Activated T-cell treated with anti-CD3 and anti-CD28 coated beads, Interleukin-2, amount 50 U/mL, for 1 hour (primary cell): ENCODE measurements around the gene BCL2.

ENCODE experiments used
- DNase-seq: peaks from one replicate; pipeline ENCODE4 v3.0.0-alpha.2; 2020

BCL2 gene

DNA sequence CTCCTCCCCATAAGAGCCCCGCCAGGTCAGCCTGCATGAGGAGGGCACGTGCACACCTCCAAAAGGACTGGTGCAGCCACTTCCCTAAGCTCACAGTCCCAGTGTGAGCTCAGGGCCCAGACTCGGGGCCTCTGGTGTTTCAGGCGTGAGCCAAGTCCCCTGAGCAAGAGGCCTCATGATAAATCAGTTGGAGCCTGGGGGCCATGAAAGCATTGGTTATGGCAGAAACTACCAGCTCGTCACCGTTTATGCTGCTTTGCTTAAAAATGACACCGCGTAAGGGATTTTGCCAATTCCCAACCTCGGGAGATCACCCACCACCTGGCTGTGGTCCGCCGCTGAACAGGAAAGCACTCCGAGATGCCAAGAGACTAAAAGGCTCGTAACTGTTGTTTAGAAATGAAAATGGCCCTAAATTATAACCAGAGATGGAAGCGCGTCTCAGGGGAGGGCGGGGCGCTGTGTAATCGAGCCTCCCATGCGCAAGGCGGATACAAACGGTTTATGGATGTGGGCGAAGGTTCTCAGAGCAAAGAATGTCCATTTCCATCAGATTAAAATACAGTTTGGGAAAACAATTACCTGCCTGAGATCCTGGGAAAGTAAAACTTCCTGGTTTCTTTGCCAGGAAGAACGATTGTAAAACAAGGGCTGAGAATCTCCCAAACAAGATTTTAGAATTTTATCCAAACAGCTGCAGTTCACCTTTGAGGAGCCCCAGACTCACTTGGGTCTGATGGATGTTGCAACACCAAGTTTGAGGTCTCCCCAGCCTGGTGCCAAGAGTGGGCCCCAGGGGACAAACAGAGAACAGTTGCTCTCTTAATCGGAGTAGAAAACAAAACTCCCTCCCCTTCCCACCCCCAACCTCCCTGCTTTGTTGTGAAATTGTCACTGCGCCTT, 141.4 kb downstream of the BCL2 start:
- DNase-seq, result no peak

DNA sequence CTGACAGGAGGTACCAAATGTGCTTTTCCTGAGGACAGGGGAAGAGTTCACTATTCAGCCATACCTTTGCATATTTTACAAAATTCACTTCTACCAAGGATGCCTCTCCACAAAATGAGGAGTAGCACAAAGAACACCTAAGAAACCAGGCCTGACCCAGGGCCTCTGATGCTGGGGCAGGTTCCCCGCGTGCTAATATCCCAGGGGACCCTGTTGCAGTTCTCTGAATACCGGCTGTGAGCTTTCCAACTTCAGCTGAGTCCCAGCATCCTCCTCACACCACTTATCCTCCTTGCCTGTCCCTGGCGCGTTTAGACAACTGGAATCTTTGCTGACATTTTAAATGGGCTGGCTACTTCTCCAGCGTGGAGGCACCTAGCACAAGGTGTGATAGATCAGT, 142.3 kb downstream of the BCL2 start:
- DNase-seq, result no peak

- no peak for DNase-seq
Observed at GRCh38 chr18:63175264-63175663, 144.3 kb downstream of the BCL2 start.

- no peak for DNase-seq
Observed at GRCh38 chr18:63173983-63174382, 145.6 kb downstream of the BCL2 start.

- no peak for DNase-seq
Observed at GRCh38 chr18:63169853-63170252, 149.7 kb downstream of the BCL2 start.

GRCh38 chr18:63168287-63168686, 151.3 kb downstream of the BCL2 start:
- no peak for DNase-seq

- no peak for DNase-seq
Observed at GRCh38 chr18:63166142-63166541, 153.4 kb downstream of the BCL2 start.

- DNase-seq, result no peak
Observed at GRCh38 chr18:63164396-63164795, 155.2 kb downstream of the BCL2 start.

GRCh38 chr18:63162271-63163014, 157.1 kb downstream of the BCL2 start:
- peak; percentile 37 for DNase-seq

DNA sequence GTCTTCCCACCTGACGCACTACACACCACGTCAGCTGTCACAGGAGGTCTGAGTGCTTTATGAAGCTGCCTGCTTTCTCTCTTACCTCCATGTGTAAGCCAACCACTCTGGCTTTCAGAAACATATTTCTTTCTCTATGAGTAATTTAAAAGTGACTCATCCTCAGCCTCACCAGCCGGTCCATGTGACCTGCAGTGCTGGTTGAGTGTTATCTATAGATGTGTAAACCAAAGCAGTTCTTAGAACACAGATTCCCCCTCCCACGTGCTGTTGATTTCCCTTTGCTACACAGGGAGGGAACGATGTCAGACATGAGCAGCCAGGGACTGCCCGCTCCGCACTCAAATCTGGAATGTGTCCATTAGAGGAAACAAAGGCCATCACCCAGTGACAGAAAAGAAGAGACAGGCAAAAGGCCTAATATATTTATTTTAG, 157.8 kb downstream of the BCL2 start:
- DNase-seq, result peak; percentile 75

DNA sequence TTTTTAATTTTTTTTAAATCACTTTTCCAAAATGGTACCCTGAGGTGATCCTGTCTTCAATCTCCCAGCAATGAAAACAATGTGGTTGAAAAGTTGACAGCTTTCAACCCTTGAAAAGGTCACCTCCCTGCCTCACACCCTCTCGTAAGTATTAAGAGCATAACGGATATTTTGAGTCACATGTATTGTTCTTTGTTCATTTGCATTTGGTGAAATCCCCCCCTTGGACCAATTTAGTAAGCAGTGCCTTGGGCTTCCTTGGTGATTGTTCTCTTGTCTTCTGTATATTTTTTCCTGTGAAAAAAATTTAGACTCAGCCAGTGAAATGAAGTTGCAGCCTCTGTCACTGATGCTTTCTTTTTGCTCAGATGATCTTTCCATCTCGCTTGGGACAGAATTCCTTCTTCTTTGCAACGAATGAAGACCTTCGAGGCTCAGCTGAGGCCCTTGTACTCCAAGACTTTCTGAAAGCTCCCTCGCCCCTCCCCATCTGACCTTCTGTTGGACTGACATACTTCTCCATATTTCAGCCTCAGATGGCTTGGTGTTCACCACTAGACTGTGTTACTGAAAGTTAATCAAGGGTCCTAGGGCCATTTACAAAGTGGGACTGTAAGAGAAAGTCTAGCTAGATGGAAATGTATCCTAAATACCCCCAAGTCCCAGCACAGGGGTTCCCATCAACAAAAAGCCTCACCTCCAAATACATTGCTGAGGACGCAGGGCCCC, 158.4 kb downstream of the BCL2 start:
- DNase-seq, result no peak

DNA sequence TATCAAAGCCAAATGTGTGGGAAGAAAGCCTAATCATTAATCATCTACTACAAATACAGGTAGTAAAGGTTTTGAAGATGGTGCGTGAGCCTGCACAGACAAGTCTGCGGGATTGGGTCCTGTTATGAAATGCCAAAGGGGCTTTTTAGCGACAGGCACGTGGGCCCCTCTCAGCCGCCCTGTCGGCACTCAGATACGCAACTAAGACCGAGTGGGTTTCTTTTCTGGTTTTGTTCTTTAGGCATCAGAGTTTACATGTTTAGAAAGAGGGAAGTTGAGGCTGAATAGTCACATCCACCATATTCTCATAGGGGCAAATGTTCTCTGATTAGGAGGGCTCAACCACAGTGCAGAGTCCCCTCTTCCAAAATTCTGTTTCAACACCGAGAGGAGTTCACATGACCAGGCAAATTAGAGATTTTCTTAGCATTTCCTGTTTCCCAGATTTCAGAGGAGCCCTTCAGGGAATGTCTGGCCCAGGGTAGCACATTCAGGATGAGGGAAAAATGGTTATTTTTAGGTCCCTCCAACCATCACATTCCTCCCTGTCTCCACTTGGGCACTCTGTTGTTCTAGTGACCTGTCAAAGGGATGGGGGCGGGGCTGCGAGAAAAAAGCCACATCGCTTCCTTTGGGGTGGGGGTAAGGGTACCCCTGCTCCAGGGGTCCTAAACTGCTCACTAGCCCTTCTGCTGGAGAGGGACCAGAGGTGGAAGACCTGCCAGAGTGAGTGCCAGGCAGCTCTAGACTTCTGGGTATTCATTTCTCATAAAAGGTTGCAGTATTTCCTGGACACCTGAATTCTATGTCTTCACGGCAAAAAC, 159.2 kb downstream of the BCL2 start:
- peak; percentile 31 for DNase-seq

GRCh38 chr18:63159590-63159989, 160.0 kb downstream of the BCL2 start:
- DNase-seq, result no peak

- DNase-seq, result no peak
Observed at GRCh38 chr18:63158676-63159291, 160.8 kb downstream of the BCL2 start.

DNA sequence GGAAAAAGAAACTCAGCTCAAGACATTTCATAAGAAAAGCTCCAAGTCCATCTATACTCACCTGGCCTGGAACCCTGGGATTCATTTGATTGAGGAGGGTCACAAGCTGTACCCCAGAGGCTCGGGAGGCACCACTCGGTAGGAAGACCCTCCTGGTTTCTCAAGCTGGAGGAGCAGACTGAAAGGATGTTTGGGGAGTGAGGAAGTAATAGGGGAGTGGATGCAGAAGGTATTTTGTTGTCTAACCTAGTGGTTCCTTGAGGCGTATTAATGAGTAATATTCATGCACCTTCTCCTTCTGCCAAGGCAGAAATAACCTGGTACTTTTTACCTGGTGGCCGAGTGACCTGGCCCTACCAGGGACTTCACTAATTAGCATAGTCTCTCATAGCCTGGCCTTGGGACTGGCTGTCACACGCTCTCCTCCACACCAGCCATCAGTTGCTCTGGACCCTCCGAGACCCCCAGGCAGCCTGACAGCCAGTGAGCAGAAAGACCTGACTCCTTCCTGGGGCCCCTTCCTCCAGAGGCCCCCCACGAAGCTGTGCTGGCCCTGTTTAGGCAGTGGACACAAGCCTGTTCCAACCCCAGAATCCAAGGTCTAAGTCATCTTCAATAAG, 161.4 kb downstream of the BCL2 start:
- peak; percentile 36 for DNase-seq

DNA sequence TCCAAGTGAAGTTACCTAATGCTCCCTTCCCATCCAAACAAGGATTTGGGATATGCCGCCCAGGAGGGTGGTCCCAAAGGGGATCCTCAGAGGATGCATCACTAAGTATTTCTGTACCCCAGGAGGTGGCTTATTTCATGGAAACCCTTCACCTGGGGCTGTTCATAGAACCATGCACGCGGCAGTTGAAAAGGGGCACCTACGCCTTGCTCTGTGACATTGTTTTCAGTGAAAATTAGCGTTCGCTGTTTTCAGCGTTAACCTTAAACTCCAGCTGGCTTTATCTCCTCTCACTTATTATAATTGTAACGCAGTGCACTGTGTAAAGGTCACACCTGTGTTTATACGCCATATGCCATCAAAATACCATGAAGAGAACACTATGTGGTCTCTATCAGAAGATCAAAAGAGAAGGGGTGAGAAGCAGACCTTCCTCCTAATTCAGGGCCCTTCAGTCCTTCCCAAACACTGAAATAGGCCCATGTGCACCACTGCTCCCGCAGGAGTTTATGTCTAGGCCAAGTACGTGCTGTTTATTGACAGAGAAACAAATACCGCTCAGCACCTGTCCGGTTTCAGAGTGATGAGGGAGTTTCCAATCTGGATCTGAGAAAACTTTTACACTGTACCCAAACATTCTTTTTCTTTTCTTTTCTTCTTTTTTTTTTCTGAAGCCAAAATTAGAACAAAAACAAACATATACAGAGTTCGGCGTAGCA, 162.1 kb downstream of the BCL2 start:
- DNase-seq, result peak; percentile 52

DNA sequence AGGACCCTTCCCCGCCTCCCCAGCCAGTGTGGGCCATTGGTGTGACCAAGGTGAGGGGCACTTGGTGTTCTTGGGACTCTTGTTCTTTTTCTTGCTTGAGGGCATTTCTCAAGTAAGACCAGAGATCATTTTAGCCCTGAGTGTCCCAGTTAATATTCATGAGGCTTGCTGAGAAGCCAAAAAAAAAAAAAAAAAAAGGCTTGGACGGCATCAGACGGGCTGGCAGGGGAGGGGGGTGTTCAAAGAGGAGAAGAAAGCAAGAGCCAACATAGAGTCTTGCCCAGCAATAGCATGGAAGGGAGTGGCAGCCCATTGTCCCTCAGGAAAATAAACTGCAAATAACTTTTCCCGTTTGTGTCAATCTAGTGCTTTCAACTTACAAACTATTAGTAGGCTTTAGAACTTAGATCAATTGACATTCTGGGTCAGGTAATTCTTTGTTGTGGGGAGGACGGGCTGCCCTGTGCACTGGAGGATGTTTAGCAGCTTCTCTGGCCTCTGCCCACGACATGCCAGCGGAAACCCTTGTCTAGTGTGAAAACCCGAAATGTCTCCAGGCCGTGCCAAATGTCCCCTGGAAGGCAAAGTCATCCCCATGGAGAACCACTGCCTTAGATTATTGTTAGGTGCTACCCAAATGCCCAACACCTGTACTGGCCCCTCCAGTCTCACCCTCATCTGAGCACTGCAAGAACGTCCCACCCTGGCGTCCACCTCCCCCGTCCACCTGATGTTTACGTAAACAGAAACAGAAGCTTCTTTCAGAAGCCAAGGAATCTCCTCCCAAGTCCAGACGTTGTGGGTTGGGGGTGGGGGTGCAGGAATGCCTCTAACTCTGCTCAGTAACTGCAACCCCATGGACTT, 163.4 kb downstream of the BCL2 start:
- no peak for DNase-seq

DNA sequence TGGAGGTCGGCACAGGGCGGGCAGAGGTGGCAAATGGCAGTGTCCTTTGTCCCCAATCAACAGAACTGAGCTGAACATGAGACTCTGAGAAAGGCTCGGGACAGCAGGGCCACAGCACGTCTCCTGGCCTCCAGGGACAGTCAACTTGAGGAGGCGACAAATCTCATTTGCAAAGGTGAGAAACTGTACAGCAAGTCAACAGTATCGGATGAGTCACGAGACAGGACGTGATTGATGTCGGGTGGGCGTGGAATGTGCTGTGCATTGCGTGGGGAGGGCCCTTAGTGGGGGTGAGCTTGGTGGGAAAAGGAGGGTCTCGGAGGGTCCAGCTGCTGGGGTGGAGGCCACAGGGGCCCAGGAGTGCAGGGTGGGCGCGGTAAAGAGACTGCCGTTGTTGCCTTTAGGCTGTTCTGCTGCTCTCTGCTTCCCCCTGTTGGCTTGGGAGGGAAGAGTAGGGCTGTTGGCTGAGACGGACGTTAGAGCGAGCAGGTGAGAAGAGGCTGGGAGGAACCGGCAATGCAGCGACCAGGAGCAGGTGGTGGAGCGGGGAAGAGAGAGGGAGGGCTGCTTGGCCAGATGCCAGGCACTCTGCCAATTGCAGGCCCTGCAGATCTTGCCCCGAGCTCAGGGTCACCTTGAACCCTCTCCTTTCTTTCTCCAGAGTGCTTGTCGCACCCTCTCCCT, 164.3 kb downstream of the BCL2 start:
- DNase-seq, result peak; percentile 79
